Activated naive CD4-positive, alpha-beta T cell treated with anti-CD3 and anti-CD28 coated beads, Interleukin-2, amount 50 U/mL, for 24 hours (primary cell): ENCODE measurements around the gene HMHB1.
A peak's percentile ranks its signal among the peaks of the same experiment; 100 is the strongest.
"Not testable (repeated sequence)": the region's sequence is repeated elsewhere in the genome, so short reads cannot be mapped to it uniquely, and the experiment has no call there.

Source experiments
- H3K27ac Mint-ChIP-seq: one replicate; pipeline ENCODE4 v1.8.0; 2021; ENCODE audit warnings: mild to moderate bottlenecking, mixed read lengths
- H3K27me3 Mint-ChIP-seq: one replicate; pipeline ENCODE4 v1.8.0; 2021; ENCODE audit warnings: mixed read lengths
- H3K36me3 Mint-ChIP-seq: one replicate; pipeline ENCODE4 v1.8.0; 2021; ENCODE audit warnings: mixed read lengths
- H3K4me1 Mint-ChIP-seq: one replicate; pipeline ENCODE4 v1.8.0; 2021; ENCODE audit warnings: mixed read lengths
- H3K4me3 Mint-ChIP-seq: one replicate; pipeline ENCODE4 v1.8.0; 2021; ENCODE audit warnings: mild to moderate bottlenecking, mixed read lengths
- H3K9me3 Mint-ChIP-seq: one replicate; pipeline ENCODE4 v1.8.0; 2021; ENCODE audit warnings: mixed read lengths

HMHB1 gene

DNA sequence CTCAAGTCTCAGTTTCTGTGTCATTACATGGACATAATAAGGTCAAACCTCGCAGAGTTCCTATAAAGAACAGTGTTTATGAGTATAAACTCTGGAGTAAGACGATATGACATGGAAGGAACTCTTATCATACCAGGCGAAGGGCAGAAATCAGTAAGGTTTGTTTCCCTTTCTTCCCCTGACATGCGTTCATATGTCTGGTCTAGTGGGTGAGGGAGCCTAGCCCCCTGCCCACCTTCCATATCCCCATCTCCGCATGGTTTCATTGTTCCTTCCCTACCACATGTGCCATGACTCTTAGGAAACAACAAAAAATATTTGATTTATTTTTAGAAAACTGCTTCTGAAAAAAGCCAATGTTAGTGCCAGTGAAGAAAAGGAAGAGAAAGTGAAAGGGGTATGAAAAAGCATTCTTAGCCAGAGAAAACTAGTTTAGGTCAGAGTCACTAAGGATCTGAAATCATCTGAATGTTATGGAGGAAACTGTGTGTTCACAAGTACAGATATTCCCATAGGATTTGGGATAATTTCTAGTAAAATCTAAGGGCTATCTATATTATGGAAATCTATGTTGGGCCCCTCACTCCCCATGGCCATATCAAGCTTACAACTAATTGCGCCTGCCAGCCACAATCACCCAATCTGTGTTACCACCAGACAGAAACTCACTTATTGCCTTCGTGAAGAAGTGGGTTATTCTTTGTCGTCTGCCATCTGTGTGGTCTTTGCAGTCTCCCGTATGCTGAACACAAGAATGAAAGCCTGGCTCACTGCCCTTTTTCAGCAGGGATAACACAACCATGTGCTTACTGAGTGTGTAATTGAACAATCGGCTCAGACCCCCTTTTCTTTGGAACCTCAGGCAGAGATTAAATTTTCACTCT, 19.9 kb upstream of the HMHB1 start:
- Mint-ChIP-seq H3K9me3 (no peaks in the 10 kb centered on the region), H3K4me1 (peaks cover 11% of the 10 kb centered on the region), H3K4me3 (peak overlapping the region; percentile 56), H3K27me3 (no peaks in the 10 kb centered on the region), H3K27ac (no peak overlapping the region), H3K36me3 (no peaks in the 10 kb centered on the region)

DNA sequence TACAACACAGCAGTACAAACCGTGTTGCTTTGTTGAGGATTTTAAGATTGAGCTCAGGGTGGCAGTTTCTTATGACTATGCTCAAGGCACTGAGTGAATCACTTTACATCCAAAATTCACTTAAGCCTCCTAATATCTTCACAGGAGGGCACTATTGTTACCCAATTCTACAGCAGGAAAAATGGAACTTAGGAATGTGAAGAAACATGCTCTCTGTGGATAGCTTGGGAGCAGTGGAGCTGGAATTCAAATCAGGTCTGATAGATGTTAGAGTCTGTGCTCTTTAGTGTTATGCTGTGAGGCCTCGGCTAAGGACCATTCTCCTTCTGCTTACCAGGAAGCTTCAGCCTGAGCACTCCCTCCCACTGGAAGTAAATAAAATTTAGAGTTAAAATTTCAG, 18.7 kb upstream of the HMHB1 start:
- H3K27ac Mint-ChIP-seq, result no peak overlapping the region
- no peaks in the 10 kb centered on the region for H3K9me3 Mint-ChIP-seq
- no peaks in the 10 kb centered on the region for H3K27me3 Mint-ChIP-seq
- H3K4me1 Mint-ChIP-seq, result peaks cover 11% of the 10 kb centered on the region
- no peaks in the 10 kb centered on the region for H3K36me3 Mint-ChIP-seq
- no peak overlapping the region for H3K4me3 Mint-ChIP-seq

DNA sequence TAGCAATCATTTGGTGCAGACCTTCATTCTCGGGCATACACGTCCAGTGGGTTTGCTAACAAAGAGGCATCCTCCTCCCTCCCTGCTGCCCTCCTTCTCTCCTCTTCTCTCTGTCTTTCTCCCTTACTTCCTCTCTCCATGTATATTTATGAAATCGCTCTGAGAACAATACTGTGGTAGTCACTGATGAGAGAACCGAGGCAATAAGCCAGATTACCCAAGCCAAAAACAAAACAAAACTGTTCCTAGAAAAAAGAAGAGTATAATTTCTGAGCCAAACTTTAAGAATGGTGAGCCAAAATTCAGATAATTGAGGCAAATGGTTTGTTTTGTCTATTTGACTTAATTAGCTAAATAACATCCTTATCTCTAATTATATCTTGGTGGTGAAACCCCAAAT, 15.8 kb upstream of the HMHB1 start:
- H3K4me1 Mint-ChIP-seq, result peaks cover 14% of the 10 kb centered on the region
- H3K9me3 Mint-ChIP-seq, result no peaks in the 10 kb centered on the region
- no peak overlapping the region for H3K4me3 Mint-ChIP-seq
- peaks cover 6% of the 10 kb centered on the region for H3K27me3 Mint-ChIP-seq
- no peak overlapping the region for H3K27ac Mint-ChIP-seq
- H3K36me3 Mint-ChIP-seq, result no peaks in the 10 kb centered on the region

DNA sequence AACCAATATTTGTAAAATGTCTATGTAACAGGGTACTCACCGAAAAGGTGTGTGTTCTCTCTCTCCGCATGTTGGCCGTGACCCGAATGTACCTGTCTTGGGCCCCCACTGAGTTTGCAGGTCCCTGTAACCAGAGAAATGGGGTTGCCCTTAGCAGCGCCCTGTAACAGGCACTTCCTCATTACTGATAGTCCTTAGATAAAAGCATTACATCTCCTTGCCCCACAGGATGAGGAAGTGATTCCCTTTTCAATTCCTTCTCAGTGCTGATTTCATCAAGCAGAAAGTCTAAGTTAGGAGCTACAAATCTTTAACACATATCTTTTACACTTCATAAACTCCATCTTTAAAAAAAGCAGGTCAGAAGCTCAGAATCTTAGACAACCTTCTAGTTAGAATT, 15.2 kb upstream of the HMHB1 start:
- Mint-ChIP-seq H3K36me3 (no peaks in the 10 kb centered on the region), H3K4me3 (no peak overlapping the region), H3K27ac (no peak overlapping the region), H3K27me3 (peaks cover 6% of the 10 kb centered on the region), H3K4me1 (peaks cover 13% of the 10 kb centered on the region), H3K9me3 (no peaks in the 10 kb centered on the region)

DNA sequence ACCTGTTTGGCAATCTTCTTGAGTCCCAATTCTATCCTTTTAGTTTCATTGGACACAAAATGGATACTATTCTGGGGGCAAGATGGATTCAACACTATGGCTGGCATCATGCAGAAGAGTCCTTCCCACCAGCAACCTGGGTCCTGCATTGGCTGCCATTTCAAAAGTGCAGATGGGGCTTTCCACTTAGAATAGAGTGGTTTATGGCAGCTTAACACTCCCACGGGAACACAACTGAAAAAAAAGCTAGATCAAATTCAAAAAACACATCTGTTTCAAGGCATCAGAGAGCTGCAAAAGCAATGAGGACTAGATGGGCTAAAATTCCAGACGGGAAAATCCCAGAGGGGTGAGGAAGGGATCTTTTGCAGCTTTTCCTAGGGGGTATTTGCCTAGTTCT, 11.2 kb upstream of the HMHB1 start:
- no peak overlapping the region for H3K4me3 Mint-ChIP-seq
- peaks cover 4% of the 10 kb centered on the region for H3K4me1 Mint-ChIP-seq
- no peak overlapping the region for H3K27ac Mint-ChIP-seq

DNA sequence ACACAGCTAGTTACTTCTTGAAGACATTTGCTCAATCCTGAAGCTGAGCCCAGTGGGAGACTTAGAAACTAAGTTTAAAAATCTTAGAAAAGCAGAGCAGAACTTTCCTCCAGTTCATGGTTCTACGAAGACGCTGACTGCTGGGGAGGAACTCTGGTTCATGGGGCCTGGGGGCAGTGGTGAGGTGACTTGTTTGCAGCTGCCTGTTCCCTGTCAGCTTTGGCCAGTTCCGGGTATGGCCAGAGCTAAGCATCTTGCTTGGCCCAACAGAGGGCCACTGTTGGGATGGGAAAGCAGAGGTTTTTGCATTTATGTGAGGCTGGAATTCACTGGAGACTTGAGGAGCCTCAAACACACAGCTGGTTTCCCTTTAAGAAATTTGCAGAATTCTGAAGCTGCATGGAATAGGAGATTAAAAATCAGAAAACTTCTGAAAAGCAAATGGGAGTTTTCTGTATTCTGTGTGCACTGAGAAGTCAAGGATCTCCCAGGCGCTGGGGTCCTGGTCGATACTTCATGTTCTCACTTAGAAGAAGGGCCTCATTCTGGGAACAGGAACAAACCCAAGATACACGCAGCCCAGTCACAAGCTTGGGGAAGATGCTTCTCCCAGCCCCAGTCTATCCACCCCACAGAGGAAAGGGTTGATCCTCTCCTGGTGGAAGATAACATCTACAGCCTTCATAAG, 10.6 kb upstream of the HMHB1 start:
- Mint-ChIP-seq H3K36me3 (no peaks in the 10 kb centered on the region), H3K4me1 (peaks cover 4% of the 10 kb centered on the region), H3K27ac (no peak overlapping the region), H3K4me3 (no peak overlapping the region), H3K9me3 (no peaks in the 10 kb centered on the region), H3K27me3 (peaks cover 8% of the 10 kb centered on the region)

More for the DNA sequence above, 11.2 kb upstream of the HMHB1 start:
- peaks cover 6% of the 10 kb centered on the region for H3K27me3 Mint-ChIP-seq
- H3K36me3 Mint-ChIP-seq, result no peaks in the 10 kb centered on the region
- no peaks in the 10 kb centered on the region for H3K9me3 Mint-ChIP-seq

DNA sequence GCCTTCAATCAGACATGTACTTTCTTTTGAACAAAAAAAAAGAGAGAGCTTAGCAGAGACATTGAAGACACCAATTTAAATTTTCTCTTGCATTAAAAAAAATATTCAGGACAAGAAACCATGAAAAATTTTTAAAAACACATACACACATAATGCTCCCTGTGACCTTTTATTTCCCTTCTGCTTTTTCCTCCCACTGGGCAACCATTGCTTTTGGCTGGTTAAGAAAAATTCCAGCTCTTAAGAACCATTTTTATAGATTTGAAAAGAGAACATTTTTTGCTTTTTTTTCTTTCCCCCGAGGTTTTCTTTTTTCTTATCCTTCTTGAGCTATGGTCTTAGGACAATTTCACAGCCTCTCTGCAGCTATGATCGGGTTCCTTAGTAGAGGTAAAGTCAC, 6.1 kb upstream of the HMHB1 start:
- Mint-ChIP-seq H3K36me3 (no peaks in the 10 kb centered on the region), H3K4me3 (no peak overlapping the region), H3K4me1 (no peaks in the 10 kb centered on the region), H3K9me3 (no peaks in the 10 kb centered on the region), H3K27me3 (peaks cover 4% of the 10 kb centered on the region), H3K27ac (no peak overlapping the region)

DNA sequence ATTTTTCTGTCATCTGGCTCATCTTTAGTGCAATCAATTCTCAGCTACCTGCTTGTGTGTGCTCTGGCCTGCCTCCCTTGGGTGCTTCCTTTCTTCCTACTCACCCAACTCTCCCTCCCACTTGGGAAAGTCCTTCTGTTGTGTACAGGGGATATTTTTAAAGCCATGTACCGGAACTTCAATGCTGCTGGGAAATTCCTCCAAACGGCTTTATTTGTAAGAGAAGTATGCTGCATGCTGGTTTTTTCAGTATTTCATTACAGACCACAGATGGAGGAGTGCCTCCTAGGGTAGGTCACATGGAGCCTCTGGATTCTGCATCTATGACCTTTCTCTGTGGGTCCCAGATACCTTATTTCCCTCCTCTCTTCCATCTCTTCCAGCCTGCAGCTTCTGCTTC, 5.4 kb upstream of the HMHB1 start:
- peaks cover 4% of the 10 kb centered on the region for H3K27me3 Mint-ChIP-seq
- peaks cover 4% of the 10 kb centered on the region for H3K4me1 Mint-ChIP-seq
- H3K36me3 Mint-ChIP-seq, result no peaks in the 10 kb centered on the region
- H3K27ac Mint-ChIP-seq, result no peak overlapping the region
- H3K9me3 Mint-ChIP-seq, result no peaks in the 10 kb centered on the region
- no peak overlapping the region for H3K4me3 Mint-ChIP-seq

DNA sequence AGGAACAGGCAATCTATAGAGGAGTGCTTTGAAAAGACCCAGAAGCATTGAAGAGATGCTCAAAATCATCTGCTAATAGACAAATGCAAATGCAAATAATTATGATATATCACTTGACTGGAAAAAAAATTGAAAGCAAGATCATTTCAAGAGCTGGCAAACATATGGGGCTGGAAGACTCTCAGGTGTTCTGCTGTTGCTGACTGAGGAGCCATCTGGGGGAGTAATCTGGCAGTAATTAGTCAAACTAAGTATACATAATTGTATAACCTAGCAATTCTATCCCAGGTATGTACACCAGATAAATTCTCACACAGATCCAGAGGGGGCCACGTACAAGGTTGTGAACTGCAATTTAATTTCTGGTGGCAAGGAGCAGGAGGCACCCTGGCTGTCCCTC, 4.6 kb upstream of the HMHB1 start:
- Mint-ChIP-seq H3K27me3 (peaks cover 10% of the 10 kb centered on the region), H3K9me3 (no peaks in the 10 kb centered on the region), H3K36me3 (no peaks in the 10 kb centered on the region), H3K27ac (no peak overlapping the region), H3K4me1 (peaks cover 12% of the 10 kb centered on the region), H3K4me3 (no peak overlapping the region)

DNA sequence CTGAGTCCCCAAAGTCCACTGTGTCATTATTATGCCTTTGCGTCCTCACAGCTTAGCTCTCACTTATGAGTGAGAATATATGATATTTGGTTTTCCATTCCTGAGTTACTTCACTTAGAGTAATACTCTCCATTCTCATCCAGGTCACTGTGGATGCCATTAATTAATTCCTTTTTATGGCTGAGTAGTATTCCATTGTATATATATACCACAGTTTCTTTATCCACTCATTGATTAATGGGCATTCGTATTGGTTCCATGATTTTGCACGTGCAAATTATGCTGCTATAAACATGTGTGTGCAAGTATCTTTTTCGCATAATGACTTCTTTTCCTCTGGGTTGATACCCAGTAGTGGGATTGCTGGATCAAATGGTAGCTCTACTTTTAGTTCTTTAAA, 4.4 kb downstream of the HMHB1 start:
- not testable (repeated sequence) for H3K27ac Mint-ChIP-seq, H3K36me3 Mint-ChIP-seq, H3K9me3 Mint-ChIP-seq, H3K4me3 Mint-ChIP-seq, H3K27me3 Mint-ChIP-seq
- H3K4me1 Mint-ChIP-seq, result peaks cover 11% of the 10 kb centered on the region

DNA sequence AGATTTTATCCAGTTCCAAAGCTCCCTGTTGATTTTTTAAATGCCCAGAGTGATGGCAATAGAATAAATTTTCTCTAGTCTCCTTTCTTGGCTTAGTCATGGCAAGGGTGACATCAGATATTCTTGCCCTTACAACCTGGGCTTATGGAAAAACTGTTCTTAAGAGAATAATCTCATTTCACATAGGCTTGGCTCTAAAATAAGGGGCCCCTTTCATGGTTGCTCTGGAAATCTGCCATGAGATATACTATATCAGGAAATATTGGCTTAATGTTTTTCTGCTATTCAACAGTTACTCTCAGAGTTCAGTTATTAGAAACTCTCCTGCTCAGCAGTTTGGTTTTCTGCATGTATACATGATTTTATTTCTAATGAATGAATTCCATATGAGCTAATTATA, 7.8 kb downstream of the HMHB1 start:
- H3K4me1 Mint-ChIP-seq, result no peaks in the 10 kb centered on the region
- no peak overlapping the region for H3K4me3 Mint-ChIP-seq
- H3K36me3 Mint-ChIP-seq, result no peaks in the 10 kb centered on the region
- no peak overlapping the region for H3K27ac Mint-ChIP-seq
- no peaks in the 10 kb centered on the region for H3K9me3 Mint-ChIP-seq
- H3K27me3 Mint-ChIP-seq, result peaks cover 2% of the 10 kb centered on the region

DNA sequence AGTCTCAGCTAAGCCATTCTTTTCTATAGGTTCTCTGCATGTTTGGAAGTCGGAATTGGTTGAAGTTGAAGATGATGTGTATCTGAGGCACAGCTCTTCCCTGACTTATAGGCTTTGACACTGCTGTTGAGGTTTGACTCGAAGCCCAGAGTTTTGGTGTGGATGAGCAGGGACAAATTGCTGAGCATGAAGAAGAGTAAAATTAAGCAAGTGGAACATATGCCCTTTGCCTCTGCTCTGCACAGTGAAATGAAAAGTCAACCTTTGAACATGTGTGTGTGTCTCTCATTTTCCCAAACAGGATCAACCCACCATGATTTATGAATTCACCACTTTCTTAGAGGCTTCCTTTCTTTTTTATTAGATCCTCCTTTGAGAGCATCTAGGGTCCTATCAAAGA, 8.5 kb downstream of the HMHB1 start:
- H3K4me1 Mint-ChIP-seq, result no peaks in the 10 kb centered on the region
- H3K27me3 Mint-ChIP-seq, result peaks cover 2% of the 10 kb centered on the region
- H3K36me3 Mint-ChIP-seq, result no peaks in the 10 kb centered on the region
- H3K4me3 Mint-ChIP-seq, result no peak overlapping the region
- H3K9me3 Mint-ChIP-seq, result no peaks in the 10 kb centered on the region
- H3K27ac Mint-ChIP-seq, result no peak overlapping the region

DNA sequence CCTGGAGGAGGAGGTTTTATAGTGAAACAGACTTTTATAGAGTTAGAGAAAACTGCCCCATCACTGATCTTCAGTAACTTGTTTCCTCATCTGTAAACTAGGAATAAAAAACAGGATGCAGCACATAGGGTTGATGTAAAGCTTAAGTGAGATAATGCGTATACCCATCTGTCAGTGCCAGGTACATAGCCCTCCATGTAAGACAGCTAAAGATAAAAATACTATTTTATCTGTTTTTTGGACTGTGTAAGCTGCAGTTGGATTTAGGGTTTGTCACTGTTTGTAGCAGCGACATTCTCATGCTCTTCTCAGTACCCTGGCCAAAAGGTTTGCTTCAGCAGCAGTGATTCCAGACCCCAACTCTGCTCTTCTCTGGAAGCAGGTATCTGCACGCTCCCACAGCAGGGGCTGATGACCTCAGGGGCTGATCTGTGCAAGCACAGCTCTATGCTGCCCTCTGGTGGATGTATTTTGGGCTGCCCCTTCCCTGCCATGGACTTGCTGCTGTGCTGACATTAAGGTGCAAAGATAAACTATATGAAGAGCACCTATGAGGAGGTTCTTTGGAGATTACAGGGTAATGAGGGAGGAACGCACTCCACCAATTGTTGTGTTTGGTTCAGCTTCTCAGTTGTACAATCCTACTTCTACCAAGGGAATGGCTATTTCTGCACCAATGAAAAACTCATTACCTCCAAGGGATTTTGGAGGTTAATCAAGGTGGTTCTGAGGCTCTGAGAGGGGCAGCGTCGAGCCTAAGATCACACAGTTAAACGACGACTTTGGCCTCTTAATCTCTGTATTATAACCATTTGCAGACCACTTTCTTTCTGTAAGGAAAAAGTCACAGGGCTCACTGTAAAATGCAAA, 13.1 kb downstream of the HMHB1 start:
- peaks cover 11% of the 10 kb centered on the region for H3K4me1 Mint-ChIP-seq
- no peaks in the 10 kb centered on the region for H3K27me3 Mint-ChIP-seq
- no peaks in the 10 kb centered on the region for H3K36me3 Mint-ChIP-seq
- no peaks in the 10 kb centered on the region for H3K9me3 Mint-ChIP-seq
- H3K27ac Mint-ChIP-seq, result no peak overlapping the region
- H3K4me3 Mint-ChIP-seq, result no peak overlapping the region

DNA sequence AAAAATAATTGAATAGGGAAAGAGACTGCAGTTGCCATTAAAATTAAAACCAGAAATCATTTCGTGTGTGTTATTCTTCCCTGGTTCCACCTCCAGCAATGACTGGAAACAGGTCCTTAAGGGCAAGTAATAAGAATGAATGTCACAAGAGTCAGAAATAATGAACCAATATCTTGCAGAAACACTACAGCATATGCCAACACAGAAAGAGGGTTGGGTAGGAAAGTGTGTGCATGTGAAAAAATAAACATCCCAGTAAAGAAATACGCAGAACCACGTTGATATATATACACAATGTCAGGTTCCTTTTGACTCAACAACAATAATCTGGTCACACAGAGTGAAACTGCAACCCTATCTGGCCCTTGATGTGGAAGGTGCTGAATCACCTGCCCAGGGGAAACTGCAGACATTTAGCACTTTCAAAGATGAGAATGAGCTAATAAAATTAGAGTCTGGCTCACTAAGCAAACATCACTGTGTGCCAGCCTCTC, 15.0 kb downstream of the HMHB1 start:
- peaks cover 11% of the 10 kb centered on the region for H3K4me1 Mint-ChIP-seq
- H3K36me3 Mint-ChIP-seq, result no peaks in the 10 kb centered on the region
- H3K9me3 Mint-ChIP-seq, result no peaks in the 10 kb centered on the region
- H3K4me3 Mint-ChIP-seq, result no peak overlapping the region
- H3K27ac Mint-ChIP-seq, result peak overlapping the region; percentile 1
- no peaks in the 10 kb centered on the region for H3K27me3 Mint-ChIP-seq

DNA sequence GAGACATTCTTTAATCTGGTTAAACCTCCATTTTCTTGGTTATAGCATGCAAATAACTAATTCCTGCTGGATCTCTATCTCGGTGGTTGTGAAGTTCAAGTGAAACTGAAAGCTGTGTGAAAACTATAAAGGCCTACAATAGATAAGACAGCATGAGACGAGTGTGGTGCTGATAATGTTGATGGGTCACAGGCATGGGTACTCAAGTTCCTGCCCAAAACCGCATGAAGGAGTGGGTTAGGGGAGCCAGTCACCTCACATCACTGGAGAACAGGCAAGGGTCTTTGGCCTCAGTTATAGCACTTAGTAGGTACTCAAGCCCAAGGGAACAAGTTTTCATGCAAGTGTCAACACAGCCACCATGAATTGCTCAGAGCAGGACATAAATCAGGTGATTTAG, 16.7 kb downstream of the HMHB1 start:
- Mint-ChIP-seq H3K4me1 (peaks cover 11% of the 10 kb centered on the region), H3K9me3 (no peaks in the 10 kb centered on the region), H3K36me3 (no peaks in the 10 kb centered on the region), H3K27me3 (no peaks in the 10 kb centered on the region), H3K4me3 (peak overlapping the region; percentile 69), H3K27ac (peak overlapping the region; percentile 56)
